NCI-H2107 treated with DMSO at 0.1 percent for 48 hours (cell line): ENCODE results near the gene FUT7.

Experiments
- DNase-seq: peaks from one replicate; lab custom pipeline; 2025; ENCODE audit not compliant: unreplicated experiment; lab: John Stamatoyannopoulos, UW

The FUT7 gene

DNA sequence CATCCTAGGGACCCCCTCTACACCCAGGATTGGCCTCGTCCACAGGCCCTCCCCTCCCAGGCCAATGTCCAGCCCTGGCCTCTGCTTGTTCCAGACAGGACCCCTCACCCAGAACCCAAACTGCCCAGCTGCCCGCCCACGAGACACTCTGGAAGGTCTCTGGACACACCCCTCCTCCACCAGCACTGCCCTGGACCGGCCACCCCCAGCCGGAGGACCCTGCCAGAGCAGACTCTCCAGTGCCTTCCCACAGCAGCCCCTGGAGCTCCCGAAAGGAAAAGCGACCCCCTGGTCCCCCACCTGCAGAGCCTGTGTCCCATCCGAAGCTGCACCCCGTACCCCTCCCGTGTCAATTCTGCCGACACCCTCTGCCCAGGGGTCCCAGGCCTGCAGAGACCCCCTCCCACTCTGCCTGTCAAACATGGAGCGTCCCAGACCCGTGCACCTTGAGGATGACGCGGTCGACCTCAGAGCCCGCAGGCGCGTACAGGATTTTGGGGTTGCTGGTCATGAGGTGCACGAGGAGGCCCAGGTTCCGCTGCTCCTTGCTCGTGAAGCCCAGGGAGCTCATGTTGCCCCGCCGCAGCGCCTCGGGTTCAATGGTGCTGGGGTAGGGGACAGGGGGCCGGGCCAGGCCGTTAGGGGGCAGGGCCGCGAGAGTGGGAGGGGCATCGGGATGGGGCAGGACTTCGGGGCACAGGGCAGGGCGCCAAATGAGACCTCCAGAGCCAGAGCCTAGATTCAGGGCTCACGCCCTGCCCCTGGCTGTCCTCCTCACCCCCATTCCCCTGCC lies 11.8 kb downstream of the FUT7 start:
- DNase-seq, result no peak

DNA sequence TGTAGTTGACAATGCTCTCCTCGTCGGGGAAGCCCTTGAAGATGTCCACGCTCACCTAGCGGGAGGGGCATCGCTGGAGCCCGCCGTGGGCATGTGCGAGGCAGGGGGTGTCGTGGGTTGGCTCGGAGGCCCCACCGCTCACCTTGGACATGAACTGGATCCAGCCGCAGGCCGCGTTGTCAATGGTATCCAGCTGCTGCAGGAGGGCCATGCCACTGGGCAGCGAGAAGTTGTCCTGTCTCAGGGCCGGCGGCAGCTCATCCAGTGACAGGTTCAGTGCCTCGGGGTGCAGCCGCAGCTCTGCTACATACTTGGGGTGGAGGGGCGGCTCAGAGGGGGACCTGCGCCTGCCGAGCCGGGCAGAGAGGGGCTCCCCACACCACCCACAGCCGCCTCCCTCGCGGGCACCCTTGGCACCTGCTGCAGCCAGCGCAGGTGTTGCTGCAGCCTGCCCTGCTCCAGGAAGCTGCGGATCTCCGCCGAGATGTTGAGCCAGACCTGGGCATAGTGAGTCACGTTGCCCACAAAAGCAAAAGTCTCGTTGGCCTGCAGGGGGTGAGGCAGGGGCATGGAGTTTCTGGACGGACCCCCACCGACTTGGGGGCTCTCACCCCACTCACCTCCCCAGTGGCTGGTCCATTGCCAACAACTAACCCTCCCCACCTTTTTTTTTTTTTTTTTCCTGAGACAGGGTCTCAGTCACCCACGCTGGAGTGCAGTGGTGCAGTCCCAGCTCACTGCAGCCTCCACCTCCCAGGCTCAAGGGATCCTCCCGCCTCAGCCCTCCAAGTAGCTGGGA lies 12.9 kb downstream of the FUT7 start:
- DNase-seq, result no peak

DNA sequence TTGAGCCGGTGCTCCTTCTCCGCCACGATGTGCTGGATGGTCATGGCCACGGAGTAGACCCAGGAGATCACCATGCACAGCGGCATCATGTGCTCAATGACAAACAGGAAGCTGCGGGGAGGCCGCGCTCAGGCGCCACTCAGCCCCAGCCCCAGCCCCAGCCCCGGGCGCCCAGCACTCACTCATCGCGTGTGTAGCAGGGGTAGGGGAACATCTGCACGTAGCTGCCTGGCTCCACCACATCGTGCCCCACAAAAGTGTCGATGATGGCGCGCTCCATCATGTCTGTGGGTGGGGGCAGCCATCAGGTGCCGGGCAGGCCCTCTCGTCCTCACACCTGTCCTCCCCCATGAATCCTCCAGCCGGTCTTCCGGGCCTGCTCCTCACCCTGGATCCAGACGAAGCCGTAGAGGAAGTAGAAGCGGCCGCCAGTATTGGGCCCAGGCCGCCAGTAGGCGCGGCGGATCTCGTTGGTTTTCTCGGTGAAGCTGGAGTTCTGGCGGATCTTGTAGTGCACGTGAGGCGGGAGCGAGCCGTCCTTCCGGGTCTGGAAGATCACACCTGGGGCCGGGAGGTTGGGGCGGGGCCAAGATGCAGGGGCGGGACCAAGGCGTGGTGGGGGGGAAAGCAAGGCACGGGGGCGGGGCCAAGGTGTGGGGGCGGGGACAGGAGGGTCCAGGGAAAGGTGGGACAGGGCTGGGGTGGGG lies 13.9 kb downstream of the FUT7 start:
- no peak for DNase-seq

DNA sequence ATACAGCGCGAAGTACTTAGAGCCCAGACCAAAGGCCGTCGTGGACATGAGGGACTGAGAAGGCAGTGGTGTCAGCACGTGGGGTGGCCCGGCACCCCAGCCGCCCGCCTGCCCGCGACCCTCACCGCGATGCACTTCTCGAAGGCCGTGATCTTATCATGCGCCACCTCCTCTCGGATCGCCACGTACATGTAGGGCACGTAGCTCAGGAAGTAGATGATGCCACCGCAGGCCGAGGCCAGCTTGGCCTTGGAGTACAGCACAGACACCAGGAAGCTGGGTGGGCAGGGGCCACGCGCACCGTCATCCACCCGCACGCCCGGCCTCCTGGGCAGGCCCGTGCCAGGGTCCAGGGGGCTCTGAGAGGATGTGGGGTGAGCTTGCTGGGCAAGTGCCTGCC lies 14.8 kb downstream of the FUT7 start:
- no peak for DNase-seq

DNA sequence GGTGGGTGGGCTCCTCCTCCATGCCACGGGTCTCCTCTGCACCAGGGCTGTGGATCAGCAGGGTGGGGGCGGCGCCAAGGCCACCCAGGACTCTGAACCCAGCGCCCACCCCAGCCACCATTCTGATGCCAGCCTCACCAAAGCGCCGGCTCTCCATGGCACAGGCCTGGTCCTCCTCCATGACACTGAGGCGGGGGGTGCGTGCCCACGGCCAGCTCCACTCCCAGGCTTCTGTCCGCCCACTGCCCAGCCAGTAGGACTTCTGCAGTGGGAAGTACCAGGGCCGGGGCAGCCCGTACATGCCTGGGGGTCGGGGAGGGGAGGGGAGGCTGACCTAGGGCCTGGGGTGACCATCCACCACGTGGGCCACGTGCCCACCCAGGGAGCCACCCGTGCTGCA lies 15.5 kb downstream of the FUT7 start:
- no peak for DNase-seq

DNA sequence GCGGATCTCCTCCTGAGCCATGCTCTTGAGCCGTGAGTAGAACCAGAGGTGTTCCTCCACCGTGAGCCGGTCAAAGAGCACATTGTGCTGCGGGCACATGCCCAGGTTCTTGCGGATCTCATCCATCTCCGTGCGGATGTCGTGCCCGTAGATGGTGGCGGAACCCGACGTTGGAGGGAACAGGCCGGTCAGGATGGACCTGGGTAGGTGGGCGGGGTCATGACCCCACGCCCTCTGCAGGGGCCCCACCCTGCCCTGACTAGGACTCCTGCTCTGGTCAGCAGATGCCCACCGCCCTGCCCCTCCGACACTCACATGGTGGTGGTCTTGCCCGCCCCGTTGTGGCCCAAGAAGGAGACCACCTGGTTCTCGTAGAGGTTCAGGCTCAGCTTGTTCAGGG lies 15.9 kb downstream of the FUT7 start:
- DNase-seq, result no peak

DNA sequence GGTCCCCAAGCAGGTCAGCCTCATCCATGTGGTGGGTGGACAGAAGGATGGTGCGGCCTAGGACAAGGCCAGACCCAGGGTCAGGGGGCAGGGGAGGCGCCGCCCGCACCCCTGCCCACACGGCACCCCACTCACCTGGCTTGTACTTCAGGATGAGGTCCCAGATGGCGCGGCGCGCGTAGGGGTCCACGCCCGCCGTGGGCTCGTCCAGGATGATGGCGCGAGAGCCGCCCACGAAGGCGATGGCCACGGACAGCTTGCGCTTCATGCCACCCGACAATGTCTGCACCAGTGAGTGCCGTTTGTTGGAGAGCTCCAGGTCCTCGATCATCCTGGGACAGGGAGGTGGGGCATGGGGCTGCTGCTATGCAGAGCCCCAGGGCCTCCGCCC lies 16.4 kb downstream of the FUT7 start:
- no peak for DNase-seq

DNA sequence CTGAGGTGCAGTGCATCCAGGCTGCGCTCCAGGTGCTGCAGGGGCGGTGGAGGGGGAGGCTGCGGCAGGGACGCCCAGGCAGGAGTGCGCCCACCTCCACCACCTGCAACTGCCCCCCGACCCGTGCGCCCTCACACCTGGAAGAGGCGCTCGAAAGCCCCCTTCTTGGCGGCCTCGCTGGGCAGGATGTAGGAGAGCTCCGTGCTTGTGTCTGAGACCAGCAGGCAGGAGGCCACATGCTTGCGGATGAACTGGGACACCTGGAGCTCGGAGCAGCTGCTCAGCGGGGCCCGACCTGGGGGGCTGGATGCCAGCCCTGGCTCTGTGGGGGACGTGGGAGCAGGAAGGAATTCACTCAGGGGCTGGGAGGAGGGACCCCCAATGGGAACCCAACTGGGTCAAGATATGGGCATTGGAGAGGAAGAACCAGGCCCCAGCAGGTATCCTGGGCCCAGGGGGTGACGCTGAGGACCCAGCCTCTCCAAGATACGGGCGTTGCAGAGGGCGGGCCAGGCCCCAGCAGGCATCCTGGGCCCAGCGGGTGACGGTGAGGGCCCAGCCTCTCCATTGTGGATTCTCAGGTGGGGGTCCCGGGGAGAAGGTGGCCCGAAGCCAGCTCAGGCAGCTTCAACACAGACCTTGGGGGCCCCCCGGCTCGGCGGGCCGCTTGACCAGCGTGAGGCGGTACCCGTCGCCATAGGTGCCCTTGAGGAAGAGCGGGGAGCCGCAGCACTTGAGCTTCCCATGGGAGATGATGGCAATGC lies 16.9 kb downstream of the FUT7 start:
- no peak for DNase-seq

DNA sequence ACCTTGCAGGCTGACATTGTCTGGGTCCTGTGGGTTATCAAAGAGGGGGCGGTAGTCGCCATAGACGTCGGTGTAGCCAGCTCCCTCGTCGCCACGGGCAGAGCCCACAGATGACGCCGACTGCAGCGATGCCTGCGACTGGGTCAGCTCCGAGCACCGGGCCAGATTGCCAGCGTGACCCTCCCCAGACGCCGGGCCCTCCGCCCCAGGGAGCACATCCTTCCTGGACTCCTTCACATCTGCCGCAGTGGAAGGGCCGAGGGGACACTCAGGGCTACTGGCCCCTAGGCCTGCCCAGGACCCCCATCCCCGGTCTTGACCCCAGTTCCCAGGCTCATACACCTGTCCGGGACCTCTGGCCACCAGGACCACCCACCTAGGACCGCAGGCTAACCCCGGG lies 17.7 kb downstream of the FUT7 start:
- no peak for DNase-seq

DNA sequence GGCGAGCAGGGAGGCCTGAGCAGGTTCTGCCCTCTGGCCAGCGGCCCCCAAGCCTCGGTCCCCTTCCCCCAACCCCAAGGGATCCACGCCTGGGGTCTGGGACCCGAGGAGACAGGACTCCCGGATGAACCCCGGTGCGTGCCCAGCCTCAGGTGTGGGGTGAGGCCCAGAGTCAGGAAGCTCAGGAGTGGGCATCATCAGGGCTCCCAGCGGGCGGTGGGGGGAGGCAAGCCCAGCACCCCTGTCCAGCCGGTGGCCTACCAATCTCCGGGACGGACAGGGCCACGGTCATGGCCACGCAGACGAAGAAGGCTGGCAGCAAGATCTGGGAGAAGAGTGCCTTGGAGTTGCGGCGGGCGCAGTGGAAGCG lies 18.3 kb downstream of the FUT7 start:
- no peak for DNase-seq

DNA sequence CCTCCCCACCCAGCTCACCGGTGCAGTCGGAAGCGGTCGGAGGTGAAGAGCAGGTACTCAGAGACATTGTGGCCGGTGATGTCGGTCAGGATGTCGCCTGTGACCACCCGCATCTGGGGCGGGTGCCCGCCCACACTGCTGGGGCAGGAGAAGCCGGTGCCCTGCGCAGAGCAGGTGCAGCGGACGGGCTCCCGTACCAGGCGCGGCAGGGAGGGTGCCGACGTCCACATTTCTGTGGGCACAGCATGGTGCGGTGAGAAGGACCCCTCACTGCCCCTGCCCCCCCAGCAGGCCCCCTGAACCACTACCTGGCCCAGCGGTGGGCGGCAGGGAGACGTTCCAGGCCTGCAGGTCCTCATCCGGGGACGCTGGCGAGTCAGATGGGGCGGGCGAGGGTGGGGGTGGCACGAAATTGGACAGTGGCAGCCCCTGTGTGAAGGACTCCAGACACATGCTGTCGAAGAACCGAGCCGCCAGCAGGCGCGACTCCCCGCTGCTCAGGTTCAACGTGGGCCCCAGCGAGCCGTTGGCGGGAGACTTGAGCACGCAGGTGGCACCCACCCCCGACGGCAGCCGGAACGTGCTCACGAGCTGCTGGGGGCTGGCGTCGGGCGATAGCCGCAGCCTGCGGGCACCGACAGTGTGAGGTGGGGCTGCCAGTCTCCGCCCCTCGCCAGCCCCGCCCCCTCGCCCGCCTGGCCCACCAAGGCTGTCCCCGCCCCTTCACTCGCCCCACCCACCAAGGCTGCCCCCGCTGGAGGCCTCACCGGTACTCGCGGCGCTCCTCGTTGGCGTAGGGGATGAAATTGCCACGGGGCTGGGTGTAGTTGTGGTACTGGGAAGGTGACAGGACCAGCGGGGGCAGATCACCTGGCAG lies 19.0 kb downstream of the FUT7 start:
- DNase-seq, result no peak

DNA sequence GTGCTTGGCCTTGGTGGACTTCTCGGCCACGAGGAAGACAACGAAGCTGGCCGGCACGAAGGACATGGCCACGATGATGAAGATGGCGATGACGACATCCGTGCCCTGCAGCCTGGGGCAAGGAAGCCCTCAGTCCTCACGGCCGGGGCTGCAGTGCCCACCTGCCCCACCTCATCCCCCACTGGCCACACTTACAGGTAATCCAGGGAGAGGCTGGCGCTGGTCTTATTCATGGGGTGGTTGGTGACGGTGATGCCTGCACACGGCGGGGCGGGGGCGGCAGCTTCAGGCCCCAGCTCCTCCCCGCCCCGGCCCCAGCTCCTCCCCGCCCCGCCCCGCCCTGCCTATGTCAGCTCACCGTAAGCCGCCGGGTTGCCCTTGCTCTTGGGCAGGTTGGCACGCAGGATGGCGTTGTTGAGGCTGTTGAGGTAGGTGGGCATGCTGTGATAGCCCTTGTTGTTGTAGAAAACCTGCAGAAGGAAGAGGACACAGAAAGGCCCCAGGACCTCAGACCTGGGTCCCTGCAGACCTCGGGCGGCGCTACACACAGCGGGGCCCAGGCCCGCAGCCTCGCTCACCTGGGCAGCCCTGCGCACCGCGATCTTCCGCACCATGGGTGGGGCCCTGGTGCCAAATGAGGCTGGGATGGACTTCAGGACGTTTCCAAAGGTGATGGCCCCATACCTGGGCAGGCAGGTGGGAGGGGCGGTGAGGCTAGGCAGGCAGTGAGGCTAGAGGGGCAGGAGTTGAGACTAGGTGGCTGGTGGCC lies 19.8 kb downstream of the FUT7 start:
- no peak for DNase-seq

DNA sequence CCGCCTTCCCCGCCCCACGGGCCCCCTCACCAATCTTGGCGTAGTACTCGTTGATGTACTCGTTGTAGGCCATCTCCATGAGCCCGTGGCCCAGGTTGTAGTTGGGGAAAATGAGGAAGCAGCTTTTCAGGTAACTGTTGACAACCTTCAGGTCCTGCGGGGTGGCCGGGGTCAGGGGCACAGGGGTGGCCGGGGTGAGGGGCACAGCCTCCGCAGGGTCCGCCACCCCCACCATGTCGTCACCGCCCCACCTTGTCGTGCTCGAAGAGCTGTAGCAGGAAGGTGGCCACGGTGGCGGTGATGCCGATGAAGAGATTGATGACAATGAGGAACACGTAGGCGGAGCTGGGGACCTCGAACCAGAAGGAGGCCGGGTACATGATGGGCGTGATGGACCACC lies 20.7 kb downstream of the FUT7 start:
- no peak for DNase-seq

DNA sequence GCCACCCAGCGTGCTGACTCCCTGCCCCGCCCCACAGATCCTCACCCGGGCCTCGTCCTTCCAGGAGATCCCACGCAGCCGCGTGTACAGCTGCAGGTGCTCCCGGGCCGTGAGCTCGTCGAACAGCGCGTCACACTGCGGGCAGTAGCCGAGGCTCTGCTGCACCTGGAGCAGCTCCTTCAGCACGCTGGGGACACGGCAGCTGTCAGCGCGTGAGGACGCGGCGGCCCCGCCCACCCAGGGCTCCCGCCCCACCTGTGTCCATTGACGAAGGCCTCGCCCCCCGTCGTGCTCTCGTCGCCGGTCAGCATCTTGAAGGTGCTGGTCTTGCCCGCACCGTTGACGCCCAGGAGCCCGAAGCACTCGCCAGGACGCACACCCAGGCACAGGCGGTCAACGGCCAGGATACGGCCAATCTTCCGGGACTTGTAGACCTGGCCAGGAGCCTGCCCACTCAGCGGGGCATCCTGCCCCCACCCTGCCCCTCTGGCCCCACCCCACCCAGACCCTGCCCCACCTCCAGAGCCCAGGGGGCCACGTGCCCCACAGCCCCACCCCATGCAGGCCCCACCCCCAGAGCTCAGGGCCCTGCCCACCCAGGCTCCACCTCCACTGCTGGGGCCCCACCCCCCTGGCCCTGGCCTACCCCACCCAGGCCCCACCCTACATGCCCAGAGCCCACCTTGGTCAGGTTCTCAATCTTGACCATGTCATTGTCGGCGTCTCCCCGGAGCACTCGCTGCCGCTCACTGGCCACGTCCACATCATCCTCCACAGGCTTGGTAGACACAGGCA lies 21.8 kb downstream of the FUT7 start:
- DNase-seq, result no peak

DNA sequence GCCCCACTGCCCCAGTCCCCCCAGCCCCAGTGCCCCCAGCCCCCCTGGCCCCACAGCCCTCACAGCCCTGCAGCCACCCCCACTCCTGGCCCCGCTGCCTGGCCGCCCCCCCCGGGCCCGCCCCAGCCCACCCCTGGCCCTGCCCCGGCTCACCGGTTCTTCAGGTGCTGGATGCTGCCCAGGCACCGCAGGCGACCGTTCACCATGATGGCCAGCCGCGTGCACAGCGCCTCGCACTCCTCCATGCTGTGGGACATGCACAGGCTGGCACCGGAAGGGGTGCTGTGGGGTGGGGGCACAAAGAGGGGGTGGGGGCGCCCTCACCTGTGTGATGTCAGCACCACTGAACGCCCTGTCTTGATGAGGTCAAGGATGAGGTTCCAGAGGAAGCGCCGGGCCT lies 22.7 kb downstream of the FUT7 start:
- DNase-seq, result no peak

DNA sequence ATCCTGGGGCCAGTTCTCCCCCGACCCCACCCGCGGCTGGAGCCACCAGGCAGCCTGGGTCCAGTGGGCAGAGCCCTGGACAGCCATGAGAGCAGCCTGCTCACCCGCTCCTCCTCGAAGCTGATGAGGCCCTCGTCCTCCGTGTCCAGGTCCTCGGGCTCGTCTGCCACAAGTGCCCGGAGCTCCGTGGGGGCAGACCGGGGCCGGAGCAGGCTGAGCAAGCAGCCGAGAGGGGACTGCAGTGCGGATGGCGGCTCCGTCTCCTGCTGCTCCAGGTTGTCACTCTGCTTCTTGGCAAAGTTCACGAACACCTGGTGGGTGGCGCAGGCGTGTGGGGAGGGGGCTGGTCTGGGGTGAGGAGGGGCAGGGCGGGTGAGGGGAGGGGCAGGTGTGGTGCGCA lies 23.6 kb downstream of the FUT7 start:
- DNase-seq, result no peak

DNA sequence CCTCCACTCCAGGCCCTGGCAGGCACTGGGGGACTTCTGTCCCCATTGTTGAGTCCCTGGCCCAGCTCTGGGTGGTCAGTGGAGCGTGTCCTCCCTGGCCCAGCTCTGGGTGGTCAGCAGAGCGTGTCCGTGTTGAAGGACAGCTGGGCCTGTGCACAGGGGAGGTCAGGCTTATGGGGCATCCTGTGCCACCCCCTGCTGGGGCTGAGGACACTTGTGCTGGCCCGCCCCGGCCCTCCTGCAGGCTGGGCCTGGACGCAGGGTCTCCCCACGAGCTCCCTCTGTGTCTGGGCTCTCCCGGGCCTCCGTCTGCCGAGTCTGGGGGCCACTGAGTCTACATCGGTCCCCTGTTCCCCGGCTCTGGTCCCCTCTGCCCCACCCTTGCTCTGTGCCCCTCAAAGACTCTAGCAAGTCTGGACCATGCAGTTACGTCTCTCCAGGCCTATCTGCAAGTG lies 24.0 kb downstream of the FUT7 start:
- no peak for DNase-seq

DNA sequence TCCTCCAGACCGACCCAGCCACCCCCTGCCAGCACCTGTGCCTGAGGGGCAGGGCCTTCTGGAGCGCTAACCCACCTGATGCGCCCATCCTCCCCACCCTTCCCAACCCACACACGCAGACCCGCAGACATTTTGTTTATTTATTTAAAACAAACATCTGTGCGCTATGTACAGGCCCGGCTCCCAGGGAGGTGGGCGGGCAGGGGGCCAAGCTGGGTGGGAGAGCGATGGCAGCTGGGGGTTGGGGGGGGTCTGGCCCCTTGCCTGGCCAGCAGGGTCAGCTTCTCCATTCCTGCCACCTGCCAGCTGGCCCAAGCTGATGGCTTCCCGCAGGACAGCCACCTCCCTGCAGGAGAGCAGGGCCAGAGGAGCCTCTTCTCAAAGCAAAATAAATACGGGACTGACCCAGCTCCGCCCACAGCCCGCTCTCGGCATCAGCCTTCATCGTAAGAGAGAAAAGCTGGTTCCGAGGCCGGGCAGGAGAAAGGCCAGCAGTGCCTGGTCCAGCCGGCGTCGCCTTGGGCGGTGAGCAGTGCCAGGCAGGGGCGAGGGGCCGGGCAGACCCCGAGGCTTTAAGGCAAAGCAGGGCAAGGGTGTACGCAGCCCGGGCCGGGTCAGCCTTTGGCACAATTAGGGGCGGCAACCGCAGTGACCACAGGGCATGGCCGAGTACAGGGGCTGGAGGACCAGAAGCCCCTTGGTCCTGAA lies 24.6 kb downstream of the FUT7 start:
- DNase-seq, result no peak
